Colonic mucosa (tissue), 4 donors: ENCODE results near the gene RPS19. TPM values are rescaled to one million over a fixed set of nuclear protein-coding genes. Genes with fewer than 3 reads are reported as not detected.
"Not testable (repeated sequence)": the region's sequence is repeated elsewhere in the genome, so short reads cannot be mapped to it uniquely, and the experiment has no call there.

Source experiments
- DNase-seq: peaks from one replicate; pipeline ENCODE4 v3.0.0-alpha.2; 2020
- H3K27ac ChIP-seq: fragments of 200-600 bp; one replicate; pipeline ENCODE4 v1.8.0; 2021
- H3K27me3 ChIP-seq: fragments of 200-600 bp; one replicate; pipeline ENCODE4 v1.8.0; 2021
- H3K36me3 ChIP-seq: fragments of 200-600 bp; one replicate; pipeline ENCODE4 v1.8.0; 2021
- H3K4me1 ChIP-seq: fragments of 200-600 bp; one replicate; pipeline ENCODE4 v1.8.0; 2021; ENCODE audit warnings: mild to moderate bottlenecking
- H3K4me3 ChIP-seq: fragments of 200-600 bp; one replicate; pipeline ENCODE4 v1.8.0; 2021
- H3K9ac ChIP-seq, 2 donors: one replicate each; pipeline ENCODE4 v1.7.0; 2013; ENCODE audit warnings: control low read depth in 2 of 2, low read depth in 2 of 2, low read length in 2 of 2
- H3K9me3 ChIP-seq: fragments of 200-600 bp; one replicate; pipeline ENCODE4 v1.8.0; 2021
- CTCF ChIP-seq: fragments of 200-600 bp; IDR thresholded peaks from one replicate; pipeline ENCODE4 v1.8.0; 2022; ENCODE audit warnings: antibody characterized with exemption, mild to moderate bottlenecking
- intact Hi-C: fragments of 100-400 bp; cut with DNase I; formaldehyde crosslinking; loops from one replicate; pipeline ENCODE4 v1.14.1; 2022
- total RNA-seq, 2 donors: library from RNA; stranded (reverse); fragmentation: NEBNext Ultra II Directional in 1 of 2; extraction: Animal tissue kit (Norgen Biotek cat#: 25700) in 1 of 2; gene quantifications; one replicate each; pipeline ENCODE4 v1.2.1, GENCODE V29; 2021
- donor health status: healthy.
- donor health status: DM: no; HTN: no; CAD: no.
- donor health status: DM: no; HTN: no; CAD: no.

The RPS19 gene
- total RNA-seq, 2 donors from 2014 or later: 1,710 to 2,039 TPM

- peaks cover 36% of the 10 kb centered on the region for H3K27me3 ChIP-seq
- no peak overlapping the region for H3K27ac ChIP-seq
- H3K36me3 ChIP-seq: no peaks in the 10 kb centered on the region
- H3K9me3 ChIP-seq: no peaks in the 10 kb centered on the region
- no peak overlapping the region for H3K4me3 ChIP-seq
- H3K4me1 ChIP-seq: no peaks in the 10 kb centered on the region
- DNase-seq: no peak
- intact Hi-C loops: no loop called here
- no peak overlapping the region for H3K9ac ChIP-seq
- TF ChIP-seq CTCF: no peak
Observed at GRCh38 chr19:41911889-41912731, 52.1 kb downstream of the RPS19 start.

- H3K4me3 ChIP-seq: no peak overlapping the region
Observed at GRCh38 chr19:41912899-41913537, 53.0 kb downstream of the RPS19 start.

GRCh38 chr19:41913538-41914423, 53.7 kb downstream of the RPS19 start:
- H3K27me3 ChIP-seq: peaks cover 36% of the 10 kb centered on the region
- DNase-seq: no peak
- H3K4me3 ChIP-seq: no peak overlapping the region
- H3K4me1 ChIP-seq: no peaks in the 10 kb centered on the region
- H3K9ac ChIP-seq: no peak overlapping the region
- intact Hi-C loops: no loop called here
- H3K27ac ChIP-seq: no peak overlapping the region
- no peak for TF ChIP-seq CTCF
- H3K9me3 ChIP-seq: no peaks in the 10 kb centered on the region
- no peaks in the 10 kb centered on the region for H3K36me3 ChIP-seq

More at GRCh38 chr19:41912899-41913537, 53.0 kb downstream of the RPS19 start:
- H3K36me3 ChIP-seq: no peaks in the 10 kb centered on the region
- no peak overlapping the region for H3K9ac ChIP-seq
- no peak overlapping the region for H3K27ac ChIP-seq
- intact Hi-C loops: no loop called here
- no peaks in the 10 kb centered on the region for H3K4me1 ChIP-seq
- H3K9me3 ChIP-seq: no peaks in the 10 kb centered on the region
- no peak for TF ChIP-seq CTCF
- peaks cover 36% of the 10 kb centered on the region for H3K27me3 ChIP-seq
- DNase-seq: no peak

GRCh38 chr19:41914424-41914834, 54.4 kb downstream of the RPS19 start:
- intact Hi-C loops, H3K4me1 ChIP-seq: not testable (repeated sequence)
- H3K27me3 ChIP-seq: peaks cover 36% of the 10 kb centered on the region

GRCh38 chr19:41915021-41915775, 55.1 kb downstream of the RPS19 start:
- H3K9me3 ChIP-seq: no peaks in the 10 kb centered on the region
- H3K27me3 ChIP-seq: peaks cover 36% of the 10 kb centered on the region
- no peaks in the 10 kb centered on the region for H3K4me1 ChIP-seq
- H3K9ac ChIP-seq: no peak overlapping the region
- no peak for TF ChIP-seq CTCF
- no peak for DNase-seq
- H3K4me3 ChIP-seq: no peak overlapping the region
- intact Hi-C loops: no loop called here
- no peak overlapping the region for H3K27ac ChIP-seq
- no peaks in the 10 kb centered on the region for H3K36me3 ChIP-seq

More at GRCh38 chr19:41914424-41914834, 54.4 kb downstream of the RPS19 start:
- H3K9ac ChIP-seq, DNase-seq, H3K36me3 ChIP-seq, H3K27ac ChIP-seq, H3K9me3 ChIP-seq, H3K4me3 ChIP-seq: not testable (repeated sequence)
